GM20000 (cell line): ENCODE measurements around the gene XYLT1.

Experiments used
- DNase-seq: peaks from one replicate; pipeline ENCODE4 v3.0.0; 2012; ENCODE audit warnings: low spot score
- CTCF ChIP-seq: IDR thresholded peaks from 2 replicates; pipeline ENCODE4 v1.5.1; 2012; ENCODE audit warnings: mild to moderate bottlenecking, control low read depth; ENCODE audit errors: extremely low read depth, missing control alignments

The XYLT1 gene

GRCh38 chr16:17302214-17302613 lies 168.5 kb downstream of the XYLT1 start:
- no peak for DNase-seq
- no peak for TF ChIP-seq CTCF

GRCh38 chr16:17301593-17302135 lies 169.1 kb downstream of the XYLT1 start:
- peak; percentile 69 for DNase-seq
- TF ChIP-seq CTCF: no peak

GRCh38 chr16:17301184-17301583 lies 169.6 kb downstream of the XYLT1 start:
- no peak for DNase-seq
- no peak for TF ChIP-seq CTCF

- DNase-seq: no peak
- no peak for TF ChIP-seq CTCF
Observed at GRCh38 chr16:17299790-17300189, 171.0 kb downstream of the XYLT1 start.

GRCh38 chr16:17298238-17298637 lies 172.5 kb downstream of the XYLT1 start:
- DNase-seq: no peak
- TF ChIP-seq CTCF: no peak

GRCh38 chr16:17296431-17296830 lies 174.3 kb downstream of the XYLT1 start:
- TF ChIP-seq CTCF: no peak

GRCh38 chr16:17295948-17296347 lies 174.8 kb downstream of the XYLT1 start:
- DNase-seq: no peak
- no peak for TF ChIP-seq CTCF

More at GRCh38 chr16:17296431-17296830, 174.3 kb downstream of the XYLT1 start:
- no peak for DNase-seq
